Activated T-helper 9 cell treated with anti-CD3 and anti-CD28 coated beads, Interleukin-2, amount 50 U/mL, for 16 hours (primary cell): ENCODE measurements around the gene CTNNAL1.
"Not testable (repeated sequence)": the region's sequence is repeated elsewhere in the genome, so short reads cannot be mapped to it uniquely, and the experiment has no call there.

Source experiments
- DNase-seq: peaks from one replicate; pipeline ENCODE4 v3.0.0-alpha.2; 2020; ENCODE audit warnings: low read depth

Gene CTNNAL1

GRCh38 chr9:108983885-108984284, 29.4 kb downstream of the CTNNAL1 start:
- DNase-seq = no peak

GRCh38 chr9:108980893-108981292, 32.4 kb downstream of the CTNNAL1 start:
- no peak for DNase-seq

- no peak for DNase-seq
These were observed 35.1 kb downstream of the CTNNAL1 start for GRCh38 chr9:108978205-108978604.

GRCh38 chr9:108973895-108974294, 39.4 kb downstream of the CTNNAL1 start:
- no peak for DNase-seq

- no peak for DNase-seq
These were observed 40.6 kb downstream of the CTNNAL1 start for GRCh38 chr9:108972626-108973209.

- no peak for DNase-seq
These were observed 41.1 kb downstream of the CTNNAL1 start for GRCh38 chr9:108972186-108972585.

- not testable (repeated sequence) for DNase-seq
These were observed 41.9 kb downstream of the CTNNAL1 start for GRCh38 chr9:108971392-108971791.

- no peak for DNase-seq
These were observed 45.4 kb downstream of the CTNNAL1 start for GRCh38 chr9:108967916-108968315.

GRCh38 chr9:108963459-108964143, 49.7 kb downstream of the CTNNAL1 start:
- DNase-seq = no peak

GRCh38 chr9:108961151-108961550, 52.1 kb downstream of the CTNNAL1 start:
- no peak for DNase-seq

- no peak for DNase-seq
These were observed 53.0 kb downstream of the CTNNAL1 start for GRCh38 chr9:108960331-108960730.

- no peak for DNase-seq
These were observed 56.7 kb downstream of the CTNNAL1 start for GRCh38 chr9:108956631-108957026.

- DNase-seq = no peak
These were observed 57.2 kb downstream of the CTNNAL1 start for GRCh38 chr9:108956022-108956630.

GRCh38 chr9:108953983-108954574, 59.2 kb downstream of the CTNNAL1 start:
- DNase-seq = no peak

- no peak for DNase-seq
These were observed 61.7 kb downstream of the CTNNAL1 start for GRCh38 chr9:108951578-108951977.

GRCh38 chr9:108950168-108950567, 63.1 kb downstream of the CTNNAL1 start:
- DNase-seq = no peak

- DNase-seq = no peak
These were observed 73.3 kb downstream of the CTNNAL1 start for GRCh38 chr9:108939975-108940374.

- no peak for DNase-seq
These were observed 75.6 kb downstream of the CTNNAL1 start for GRCh38 chr9:108937561-108938305.

GRCh38 chr9:108934323-108934893, 78.9 kb downstream of the CTNNAL1 start, which contains the start of gene ABITRAM:
ABITRAM (plus strand) TSS chr9:108934400; CDS start chr9:108934487, 87 bp downstream.
- DNase-seq = peak; percentile 70

- peak; percentile 88 for DNase-seq
These were observed 79.5 kb downstream of the CTNNAL1 start, which contains the start of gene ELP1 for GRCh38 chr9:108933718-108934322. ELP1 (minus strand) TSS chr9:108934124; CDS start chr9:108931146, 2,978 bp downstream.

- DNase-seq = no peak
These were observed 80.0 kb downstream of the CTNNAL1 start for GRCh38 chr9:108933231-108933717.
